Osteoblast (primary cell): Measurements from ENCODE around the gene EHD2. TPM values are rescaled to one million over a fixed set of nuclear protein-coding genes. Genes with fewer than 3 reads are reported as not detected.
"Not testable (repeated sequence)": the region's sequence is repeated elsewhere in the genome, so short reads cannot be mapped to it uniquely, and the experiment has no call there.

Experiments
- DNase-seq: peaks from one replicate; pipeline ENCODE4 v3.0.0; 2011; ENCODE audit warnings: low spot score, mixed read lengths; ENCODE audit not compliant: insufficient read length; ENCODE audit errors: missing footprints
- H2AFZ ChIP-seq: 2 replicates; pipeline ENCODE4 v1.6.0; 2011; ENCODE audit warnings: mild to moderate bottlenecking, low read length
- H3K27ac ChIP-seq: 2 replicates; pipeline ENCODE4 v1.5.1; 2011; ENCODE audit warnings: mild to moderate bottlenecking, low read depth, low read length, moderate library complexity
- H3K27me3 ChIP-seq: 2 replicates; pipeline ENCODE4 v1.6.0; 2012; ENCODE audit warnings: mild to moderate bottlenecking, control low read depth, inconsistent platforms, low read length, moderate library complexity; ENCODE audit not compliant: insufficient read depth
- H3K36me3 ChIP-seq: 2 replicates; pipeline ENCODE4 v1.5.1; 2011; ENCODE audit warnings: mild to moderate bottlenecking, low read length, control low read depth, moderate library complexity; ENCODE audit not compliant: insufficient read depth
- H3K4me1 ChIP-seq: 2 replicates; pipeline ENCODE4 v1.5.1; 2011; ENCODE audit warnings: mild to moderate bottlenecking, low read length, control low read depth, moderate library complexity; ENCODE audit not compliant: insufficient read depth
- H3K4me2 ChIP-seq: 2 replicates; pipeline ENCODE4 v1.6.0; 2011; ENCODE audit warnings: mild to moderate bottlenecking, low read length; ENCODE audit not compliant: insufficient read depth
- H3K4me3 ChIP-seq: fragments of 200-600 bp; sonication (generic); 3 replicates; pipeline ENCODE4 v1.5.1; 2012; ENCODE audit warnings: mild to moderate bottlenecking, low read length, inconsistent platforms; ENCODE audit not compliant: insufficient read depth
- H3K79me2 ChIP-seq: 2 replicates; pipeline ENCODE4 v1.6.0; 2012; ENCODE audit warnings: mild to moderate bottlenecking, low read length, control low read depth, inconsistent platforms; ENCODE audit not compliant: insufficient read depth
- H3K9me3 ChIP-seq: 2 replicates; pipeline ENCODE4 v1.5.1; 2011; ENCODE audit warnings: low read depth, low read length, control low read depth
- H4K20me1 ChIP-seq: 2 replicates; pipeline ENCODE4 v1.6.0; 2012; ENCODE audit warnings: mild to moderate bottlenecking, low read length, control low read depth; ENCODE audit not compliant: insufficient read depth
- total RNA-seq: library from RNA; depleted of rRNA; stranded (reverse); fragments of >200 nt; gene quantifications from 2 replicates; pipeline ENCODE4 v1.2.3, GENCODE V29; 2012
- TF ChIP-seq, protein P1 (sequence below): IDR thresholded peaks from 2 replicates; pipeline ENCODE4 v1.5.1; 2011; ENCODE audit warnings: mild to moderate bottlenecking, low read depth, low read length, moderate library complexity; ENCODE audit errors: extremely low read depth

The EHD2 gene
- total RNA-seq, 1 donor: 144 TPM

DNA sequence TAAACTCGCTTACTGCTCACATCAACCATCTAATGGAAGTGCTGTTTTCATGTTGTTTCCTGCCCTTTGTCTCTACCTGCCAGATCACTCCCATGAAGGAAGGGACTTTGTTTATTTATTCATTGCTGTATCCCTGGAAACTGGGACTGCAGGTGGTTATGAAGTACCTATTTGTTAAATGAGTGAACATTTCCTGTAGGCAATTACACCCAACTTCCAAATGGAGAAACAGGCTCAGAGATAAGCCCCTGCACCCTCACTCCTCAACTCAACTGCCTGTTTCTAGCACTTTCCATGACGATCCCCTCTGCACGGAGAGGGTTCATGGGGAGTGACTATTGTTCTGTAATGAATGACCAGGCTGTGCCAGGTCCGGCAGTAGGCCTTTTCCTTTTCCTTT, 63.3 kb downstream of the EHD2 start:
- no peak overlapping the region for H2AFZ ChIP-seq
- TF ChIP-seq, protein P1, sequence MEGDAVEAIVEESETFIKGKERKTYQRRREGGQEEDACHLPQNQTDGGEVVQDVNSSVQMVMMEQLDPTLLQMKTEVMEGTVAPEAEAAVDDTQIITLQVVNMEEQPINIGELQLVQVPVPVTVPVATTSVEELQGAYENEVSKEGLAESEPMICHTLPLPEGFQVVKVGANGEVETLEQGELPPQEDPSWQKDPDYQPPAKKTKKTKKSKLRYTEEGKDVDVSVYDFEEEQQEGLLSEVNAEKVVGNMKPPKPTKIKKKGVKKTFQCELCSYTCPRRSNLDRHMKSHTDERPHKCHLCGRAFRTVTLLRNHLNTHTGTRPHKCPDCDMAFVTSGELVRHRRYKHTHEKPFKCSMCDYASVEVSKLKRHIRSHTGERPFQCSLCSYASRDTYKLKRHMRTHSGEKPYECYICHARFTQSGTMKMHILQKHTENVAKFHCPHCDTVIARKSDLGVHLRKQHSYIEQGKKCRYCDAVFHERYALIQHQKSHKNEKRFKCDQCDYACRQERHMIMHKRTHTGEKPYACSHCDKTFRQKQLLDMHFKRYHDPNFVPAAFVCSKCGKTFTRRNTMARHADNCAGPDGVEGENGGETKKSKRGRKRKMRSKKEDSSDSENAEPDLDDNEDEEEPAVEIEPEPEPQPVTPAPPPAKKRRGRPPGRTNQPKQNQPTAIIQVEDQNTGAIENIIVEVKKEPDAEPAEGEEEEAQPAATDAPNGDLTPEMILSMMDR: no peak
- no peak overlapping the region for H3K27ac ChIP-seq
- no peak overlapping the region for H3K4me3 ChIP-seq
- no peaks in the 10 kb centered on the region for H3K9me3 ChIP-seq
- H3K27me3 ChIP-seq: peaks cover 2% of the 10 kb centered on the region
- H4K20me1 ChIP-seq: peaks cover 20% of the 10 kb centered on the region
- peaks cover 37% of the 10 kb centered on the region for H3K79me2 ChIP-seq
- H3K4me2 ChIP-seq: no peak overlapping the region
- peaks cover 10% of the 10 kb centered on the region for H3K36me3 ChIP-seq
- DNase-seq: no peak
- H3K4me1 ChIP-seq: peaks cover 14% of the 10 kb centered on the region

GRCh38 chr19:47777245-47778048, 64.2 kb downstream of the EHD2 start:
- H3K27ac ChIP-seq: not testable (repeated sequence)

DNA sequence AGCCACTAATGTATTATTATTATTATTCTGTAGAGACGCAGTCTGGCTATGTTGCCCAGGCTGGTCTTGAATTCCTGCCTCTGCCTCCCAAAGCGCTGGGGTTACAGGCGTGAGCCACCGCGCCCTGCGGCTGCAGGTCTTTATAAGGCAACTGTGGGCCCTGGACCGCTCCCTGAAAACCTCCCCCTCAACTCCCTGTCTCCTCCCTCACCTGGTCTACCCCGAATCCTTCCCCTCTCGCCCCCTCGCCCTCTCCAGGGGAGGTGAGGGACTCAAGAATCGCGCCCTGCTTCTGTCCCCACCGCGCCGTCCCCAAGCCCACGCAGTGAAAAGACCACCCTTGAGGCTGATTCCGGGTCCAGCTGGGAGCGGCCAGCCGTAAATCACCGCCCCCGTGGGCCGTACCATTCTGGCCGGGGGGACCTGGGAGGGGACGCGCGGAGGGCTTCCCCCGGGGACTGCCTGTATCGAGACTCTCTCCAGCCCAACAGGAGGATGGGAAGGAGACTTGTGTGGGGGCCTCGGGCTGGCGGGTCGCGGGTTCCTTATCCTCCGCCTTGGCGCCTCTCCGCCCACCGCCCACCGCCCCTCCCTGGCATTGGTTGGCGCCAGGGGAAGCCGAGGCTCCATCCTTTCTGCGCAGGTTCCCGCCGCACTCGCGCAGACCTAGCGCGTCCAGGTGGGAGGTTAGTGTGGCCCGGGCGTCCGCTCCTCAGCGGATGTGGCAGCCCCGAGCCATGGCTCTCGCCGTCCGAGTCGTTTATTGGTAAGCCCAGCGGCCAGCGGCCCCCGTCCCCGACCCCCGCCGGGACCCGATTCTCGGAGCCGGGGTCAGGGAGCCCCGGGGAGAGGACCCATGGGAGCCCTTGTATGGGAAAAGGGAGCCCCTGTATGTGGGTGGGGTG, 65.1 kb downstream of the EHD2 start, which contains the start of gene SELENOW:
TSS of gene SELENOW (plus strand) at position 655 of the 905 bp plus-strand sequence. CDS start at position 738, 83 bp downstream.
- peak within 1 kb of the TSS; percentile 96 for H3K4me2 ChIP-seq
- peaks cover 37% of the 10 kb centered on the region for H3K79me2 ChIP-seq
- H2AFZ ChIP-seq: peak within 1 kb of the TSS; percentile 99
- peak; percentile 97 for DNase-seq
- peaks cover 14% of the 10 kb centered on the region for H3K4me1 ChIP-seq
- TF ChIP-seq, protein P1: no peak
- H3K9me3 ChIP-seq: no peaks in the 10 kb centered on the region
- H4K20me1 ChIP-seq: peaks cover 27% of the 10 kb centered on the region
- no peaks in the 10 kb centered on the region for H3K27me3 ChIP-seq
- H3K4me3 ChIP-seq: peak within 1 kb of the TSS; percentile 98
- peak within 1 kb of the TSS; percentile 96 for H3K27ac ChIP-seq
- peaks cover 22% of the 10 kb centered on the region for H3K36me3 ChIP-seq

More at GRCh38 chr19:47777245-47778048, 64.2 kb downstream of the EHD2 start:
- Histone ChIP-seq H3K36me3 (peaks cover 17% of the 10 kb centered on the region), H4K20me1 (peaks cover 27% of the 10 kb centered on the region), H3K4me3 (peak overlapping the region; percentile 98), H3K4me2 (peak overlapping the region; percentile 96), H3K79me2 (peaks cover 37% of the 10 kb centered on the region), H3K4me1 (peaks cover 14% of the 10 kb centered on the region)
- DNase-seq, H3K27me3 ChIP-seq, H2AFZ ChIP-seq, H3K9me3 ChIP-seq: not testable (repeated sequence)

- peaks cover 27% of the 10 kb centered on the region for H4K20me1 ChIP-seq
- H3K9me3 ChIP-seq: no peaks in the 10 kb centered on the region
- H3K4me1 ChIP-seq: peaks cover 14% of the 10 kb centered on the region
- peak overlapping the region; percentile 98 for H3K4me3 ChIP-seq
- peak; percentile 82 for DNase-seq
- H3K36me3 ChIP-seq: peaks cover 28% of the 10 kb centered on the region
- TF ChIP-seq, protein P1: no peak
- H2AFZ ChIP-seq: peak overlapping the region; percentile 99
- H3K4me2 ChIP-seq: peak overlapping the region; percentile 96
- H3K27ac ChIP-seq: peak overlapping the region; percentile 96
- H3K27me3 ChIP-seq: no peaks in the 10 kb centered on the region
- peaks cover 37% of the 10 kb centered on the region for H3K79me2 ChIP-seq
Measured at GRCh38 chr19:47778954-47779351, 65.7 kb downstream of the EHD2 start.
